GM12878 (cell line): ENCODE data around the gene GRK2. TPM values are rescaled to one million over a fixed set of nuclear protein-coding genes. Genes with fewer than 3 reads are reported as not detected.

ENCODE experiments used
- BACH1 ChIP-seq: fragments of 450-650 bp; IDR thresholded peaks from 2 replicates; pipeline ENCODE4 v1.6.1; 2017; ENCODE audit warnings: mild to moderate bottlenecking, borderline replicate concordance
- BHLHE40 ChIP-seq, 2 experiments: fragments of 450-650 bp in 1 of 2; IDR thresholded peaks; 2 replicates each; pipeline ENCODE4 v1.6.1; 2011 to 2017; ENCODE audit warnings: low read depth in 2 of 2, borderline replicate concordance in 1 of 2, improper control_type of control experiment in 1 of 2, low read length in 1 of 2, mild to moderate bottlenecking in 1 of 2
- DPF2 ChIP-seq: fragments of 450-650 bp; IDR thresholded peaks from 2 replicates; pipeline ENCODE4 v1.6.1; 2017; ENCODE audit warnings: mild to moderate bottlenecking
- MTA2 ChIP-seq: fragments of 450-650 bp; IDR thresholded peaks from 2 replicates; pipeline ENCODE4 v1.6.1; 2016; ENCODE audit warnings: low read depth, mild to moderate bottlenecking, moderate library complexity
- NFIC ChIP-seq: IDR thresholded peaks from 2 replicates; pipeline ENCODE4 v1.6.1; 2012; ENCODE audit warnings: low read depth, mild to moderate bottlenecking, inconsistent platforms, low read length, moderate library complexity
- NR2C1 ChIP-seq: fragments of 450-650 bp; IDR thresholded peaks from 2 replicates; pipeline ENCODE4 v1.6.1; 2017; ENCODE audit warnings: antibody characterized with exemption, mild to moderate bottlenecking, moderate library complexity
- NR2F1 ChIP-seq: fragments of 450-650 bp; conservative IDR thresholded peaks from 2 replicates; pipeline ENCODE4 v1.6.1; 2017; ENCODE audit warnings: mild to moderate bottlenecking
- RAD51 ChIP-seq: fragments of 450-650 bp; IDR thresholded peaks from 2 replicates; pipeline ENCODE4 v1.6.1; 2016; ENCODE audit warnings: moderate library complexity, mild to moderate bottlenecking, inconsistent platforms
- ZNF622 ChIP-seq: fragments of 450-650 bp; IDR thresholded peaks from 2 replicates; pipeline ENCODE4 v1.6.1; 2017; ENCODE audit warnings: mild to moderate bottlenecking, inconsistent platforms
- polyA plus RNA-seq, 11 experiments: library from polyadenylated mRNA; depleted of rRNA in 4 of 11; unstranded in 6 of 11; stranded (reverse) in 5 of 11; fragments of >200 nt; fragmentation: Nextera tagmentation in 4 of 11; fragmentation: Illumina TruSeq in 1 of 11; extraction: Ambion mirVana in 4 of 11; extraction: Trizol in 1 of 11; gene quantifications; 1 replicate in 1 of 11; 2 replicates in 10 of 11; pipeline versions ENCODE4 v1.2.1 to v1.2.3, GENCODE V29; 2011 to 2016; ENCODE audit warnings: inconsistent platforms in 2 of 11, missing spikeins in 2 of 11, low read depth in 1 of 11
- total RNA-seq, 4 experiments: library from RNA; depleted of rRNA in 3 of 4; stranded (reverse); fragments of >200 nt in 3 of 4; fragmentation: Illumina TruSeq in 1 of 4; extraction: Trizol in 1 of 4; gene quantifications; 2 replicates each; pipeline versions ENCODE4 v1.2.1 to v1.2.3, GENCODE V29; 2013 to 2021
- TF ChIP-seq, protein P1 (sequence below): IDR thresholded peaks from 2 replicates; pipeline ENCODE4 v1.6.1; 2012; ENCODE audit warnings: low read depth, low read length, improper control_type of control experiment
- TF ChIP-seq, protein P2 (sequence below): fragments of 450-650 bp; IDR thresholded peaks from 2 replicates; pipeline ENCODE4 v1.6.1; 2016; ENCODE audit warnings: mild to moderate bottlenecking, moderate library complexity, borderline replicate concordance
- TF ChIP-seq, protein P3 (sequence below): IDR thresholded peaks from 2 replicates; pipeline ENCODE4 v1.6.1; 2012; ENCODE audit warnings: mild to moderate bottlenecking, low read depth, low read length
- TF ChIP-seq, protein P4 (sequence below): fragments of 450-650 bp; formaldehyde crosslinking; IDR thresholded peaks from 2 replicates; pipeline ENCODE4 v1.4.0; 2020; ENCODE audit warnings: mild to moderate bottlenecking, moderate library complexity

Gene GRK2
- total and polyA plus RNA-seq, 10 of the 15 experiments (the other 5 are each of a cell fraction or from before 2014, with no cell fraction given): 1.0 to 160 (median 66.1) TPM

DNA sequence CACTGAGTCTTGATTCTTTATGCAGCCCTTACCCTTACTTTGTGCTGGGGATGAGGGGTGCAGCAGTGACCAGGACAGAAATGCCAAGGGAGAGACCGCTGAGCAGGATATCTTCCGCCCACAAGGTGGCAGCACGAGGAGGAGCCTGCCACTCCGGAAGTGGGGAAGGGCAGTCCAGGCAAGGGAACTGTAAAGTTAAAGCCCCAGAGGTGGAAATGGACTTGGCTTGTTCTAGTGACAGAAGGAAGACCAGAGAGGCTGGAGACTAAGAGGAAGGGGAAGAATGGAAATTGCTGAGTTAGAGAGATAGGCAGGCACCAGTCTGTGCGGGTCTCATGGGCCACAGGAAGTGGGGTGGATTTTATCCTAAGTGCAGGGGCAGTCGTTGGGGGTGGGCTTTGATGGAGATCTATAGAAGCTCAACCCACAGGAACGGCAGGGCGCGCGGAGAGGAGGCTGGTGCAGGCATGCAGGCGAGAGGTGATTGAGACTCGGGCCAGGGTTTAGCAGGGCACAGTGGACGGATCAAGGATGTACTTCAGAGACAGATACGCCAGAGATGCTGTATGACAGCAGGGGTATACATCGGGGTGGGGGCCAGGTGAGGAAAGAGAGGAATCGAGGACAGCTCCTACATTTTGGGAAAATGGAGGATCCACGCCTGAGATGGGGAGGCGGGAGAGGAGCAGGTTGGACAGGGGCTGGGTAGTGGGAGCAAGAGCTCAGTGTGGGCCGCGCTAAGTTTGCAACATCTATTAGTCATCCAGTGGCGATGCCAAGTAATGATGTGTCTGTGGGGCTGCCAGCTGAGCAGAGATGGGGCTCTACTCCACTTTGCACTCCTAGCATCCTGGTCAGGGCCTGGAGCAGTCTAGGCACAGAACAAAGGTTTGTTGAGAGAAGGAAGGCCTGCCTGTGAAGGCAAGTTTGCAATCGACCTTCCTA lies 3.3 kb upstream of the GRK2 start (continued):
- TF ChIP-seq NR2F1 (peak; percentile 39; the same call in 1 of the 2 replicates), ZNF622 (no peak), BACH1 (no peak), DPF2 (no peak), MTA2 (no peak), NR2C1 (no peak), NFIC (no peak), BHLHE40 (IDR thresholded peaks at IDR 0.05; ENCODE audit: borderline replicate concordance in 1 of 2, low read depth in 2 of 2, low read length in 1 of 2) (no peak), RAD51 (no peak)
- TF ChIP-seq, protein P1, sequence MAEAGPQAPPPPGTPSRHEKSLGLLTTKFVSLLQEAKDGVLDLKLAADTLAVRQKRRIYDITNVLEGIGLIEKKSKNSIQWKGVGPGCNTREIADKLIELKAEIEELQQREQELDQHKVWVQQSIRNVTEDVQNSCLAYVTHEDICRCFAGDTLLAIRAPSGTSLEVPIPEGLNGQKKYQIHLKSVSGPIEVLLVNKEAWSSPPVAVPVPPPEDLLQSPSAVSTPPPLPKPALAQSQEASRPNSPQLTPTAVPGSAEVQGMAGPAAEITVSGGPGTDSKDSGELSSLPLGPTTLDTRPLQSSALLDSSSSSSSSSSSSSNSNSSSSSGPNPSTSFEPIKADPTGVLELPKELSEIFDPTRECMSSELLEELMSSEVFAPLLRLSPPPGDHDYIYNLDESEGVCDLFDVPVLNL: no peak
- TF ChIP-seq, protein P2, sequence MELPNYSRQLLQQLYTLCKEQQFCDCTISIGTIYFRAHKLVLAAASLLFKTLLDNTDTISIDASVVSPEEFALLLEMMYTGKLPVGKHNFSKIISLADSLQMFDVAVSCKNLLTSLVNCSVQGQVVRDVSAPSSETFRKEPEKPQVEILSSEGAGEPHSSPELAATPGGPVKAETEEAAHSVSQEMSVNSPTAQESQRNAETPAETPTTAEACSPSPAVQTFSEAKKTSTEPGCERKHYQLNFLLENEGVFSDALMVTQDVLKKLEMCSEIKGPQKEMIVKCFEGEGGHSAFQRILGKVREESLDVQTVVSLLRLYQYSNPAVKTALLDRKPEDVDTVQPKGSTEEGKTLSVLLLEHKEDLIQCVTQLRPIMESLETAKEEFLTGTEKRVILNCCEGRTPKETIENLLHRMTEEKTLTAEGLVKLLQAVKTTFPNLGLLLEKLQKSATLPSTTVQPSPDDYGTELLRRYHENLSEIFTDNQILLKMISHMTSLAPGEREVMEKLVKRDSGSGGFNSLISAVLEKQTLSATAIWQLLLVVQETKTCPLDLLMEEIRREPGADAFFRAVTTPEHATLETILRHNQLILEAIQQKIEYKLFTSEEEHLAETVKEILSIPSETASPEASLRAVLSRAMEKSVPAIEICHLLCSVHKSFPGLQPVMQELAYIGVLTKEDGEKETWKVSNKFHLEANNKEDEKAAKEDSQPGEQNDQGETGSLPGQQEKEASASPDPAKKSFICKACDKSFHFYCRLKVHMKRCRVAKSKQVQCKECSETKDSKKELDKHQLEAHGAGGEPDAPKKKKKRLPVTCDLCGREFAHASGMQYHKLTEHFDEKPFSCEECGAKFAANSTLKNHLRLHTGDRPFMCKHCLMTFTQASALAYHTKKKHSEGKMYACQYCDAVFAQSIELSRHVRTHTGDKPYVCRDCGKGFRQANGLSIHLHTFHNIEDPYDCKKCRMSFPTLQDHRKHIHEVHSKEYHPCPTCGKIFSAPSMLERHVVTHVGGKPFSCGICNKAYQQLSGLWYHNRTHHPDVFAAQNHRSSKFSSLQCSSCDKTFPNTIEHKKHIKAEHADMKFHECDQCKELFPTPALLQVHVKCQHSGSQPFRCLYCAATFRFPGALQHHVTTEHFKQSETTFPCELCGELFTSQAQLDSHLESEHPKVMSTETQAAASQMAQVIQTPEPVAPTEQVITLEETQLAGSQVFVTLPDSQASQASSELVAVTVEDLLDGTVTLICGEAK: peak; percentile 35; the same call in 1 of the 2 replicates
- TF ChIP-seq, protein P3, sequence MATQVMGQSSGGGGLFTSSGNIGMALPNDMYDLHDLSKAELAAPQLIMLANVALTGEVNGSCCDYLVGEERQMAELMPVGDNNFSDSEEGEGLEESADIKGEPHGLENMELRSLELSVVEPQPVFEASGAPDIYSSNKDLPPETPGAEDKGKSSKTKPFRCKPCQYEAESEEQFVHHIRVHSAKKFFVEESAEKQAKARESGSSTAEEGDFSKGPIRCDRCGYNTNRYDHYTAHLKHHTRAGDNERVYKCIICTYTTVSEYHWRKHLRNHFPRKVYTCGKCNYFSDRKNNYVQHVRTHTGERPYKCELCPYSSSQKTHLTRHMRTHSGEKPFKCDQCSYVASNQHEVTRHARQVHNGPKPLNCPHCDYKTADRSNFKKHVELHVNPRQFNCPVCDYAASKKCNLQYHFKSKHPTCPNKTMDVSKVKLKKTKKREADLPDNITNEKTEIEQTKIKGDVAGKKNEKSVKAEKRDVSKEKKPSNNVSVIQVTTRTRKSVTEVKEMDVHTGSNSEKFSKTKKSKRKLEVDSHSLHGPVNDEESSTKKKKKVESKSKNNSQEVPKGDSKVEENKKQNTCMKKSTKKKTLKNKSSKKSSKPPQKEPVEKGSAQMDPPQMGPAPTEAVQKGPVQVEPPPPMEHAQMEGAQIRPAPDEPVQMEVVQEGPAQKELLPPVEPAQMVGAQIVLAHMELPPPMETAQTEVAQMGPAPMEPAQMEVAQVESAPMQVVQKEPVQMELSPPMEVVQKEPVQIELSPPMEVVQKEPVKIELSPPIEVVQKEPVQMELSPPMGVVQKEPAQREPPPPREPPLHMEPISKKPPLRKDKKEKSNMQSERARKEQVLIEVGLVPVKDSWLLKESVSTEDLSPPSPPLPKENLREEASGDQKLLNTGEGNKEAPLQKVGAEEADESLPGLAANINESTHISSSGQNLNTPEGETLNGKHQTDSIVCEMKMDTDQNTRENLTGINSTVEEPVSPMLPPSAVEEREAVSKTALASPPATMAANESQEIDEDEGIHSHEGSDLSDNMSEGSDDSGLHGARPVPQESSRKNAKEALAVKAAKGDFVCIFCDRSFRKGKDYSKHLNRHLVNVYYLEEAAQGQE: no peak
- TF ChIP-seq, protein P4, sequence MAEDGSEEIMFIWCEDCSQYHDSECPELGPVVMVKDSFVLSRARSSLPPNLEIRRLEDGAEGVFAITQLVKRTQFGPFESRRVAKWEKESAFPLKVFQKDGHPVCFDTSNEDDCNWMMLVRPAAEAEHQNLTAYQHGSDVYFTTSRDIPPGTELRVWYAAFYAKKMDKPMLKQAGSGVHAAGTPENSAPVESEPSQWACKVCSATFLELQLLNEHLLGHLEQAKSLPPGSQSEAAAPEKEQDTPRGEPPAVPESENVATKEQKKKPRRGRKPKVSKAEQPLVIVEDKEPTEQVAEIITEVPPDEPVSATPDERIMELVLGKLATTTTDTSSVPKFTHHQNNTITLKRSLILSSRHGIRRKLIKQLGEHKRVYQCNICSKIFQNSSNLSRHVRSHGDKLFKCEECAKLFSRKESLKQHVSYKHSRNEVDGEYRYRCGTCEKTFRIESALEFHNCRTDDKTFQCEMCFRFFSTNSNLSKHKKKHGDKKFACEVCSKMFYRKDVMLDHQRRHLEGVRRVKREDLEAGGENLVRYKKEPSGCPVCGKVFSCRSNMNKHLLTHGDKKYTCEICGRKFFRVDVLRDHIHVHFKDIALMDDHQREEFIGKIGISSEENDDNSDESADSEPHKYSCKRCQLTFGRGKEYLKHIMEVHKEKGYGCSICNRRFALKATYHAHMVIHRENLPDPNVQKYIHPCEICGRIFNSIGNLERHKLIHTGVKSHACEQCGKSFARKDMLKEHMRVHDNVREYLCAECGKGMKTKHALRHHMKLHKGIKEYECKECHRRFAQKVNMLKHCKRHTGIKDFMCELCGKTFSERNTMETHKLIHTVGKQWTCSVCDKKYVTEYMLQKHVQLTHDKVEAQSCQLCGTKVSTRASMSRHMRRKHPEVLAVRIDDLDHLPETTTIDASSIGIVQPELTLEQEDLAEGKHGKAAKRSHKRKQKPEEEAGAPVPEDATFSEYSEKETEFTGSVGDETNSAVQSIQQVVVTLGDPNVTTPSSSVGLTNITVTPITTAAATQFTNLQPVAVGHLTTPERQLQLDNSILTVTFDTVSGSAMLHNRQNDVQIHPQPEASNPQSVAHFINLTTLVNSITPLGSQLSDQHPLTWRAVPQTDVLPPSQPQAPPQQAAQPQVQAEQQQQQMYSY (CRISPR knock-in tag): no peak
